HG02870 (cell line): ENCODE results near the gene ATXN7L1.

Experiments used
- ATAC-seq: cut with Tn5 transposase; IDR thresholded peaks from one replicate; pipeline ENCODE4 v1.9.1; 2021; ENCODE audit warnings: mild to moderate bottlenecking, moderate library complexity; ENCODE audit not compliant: unreplicated experiment

Gene ATXN7L1, protein sequence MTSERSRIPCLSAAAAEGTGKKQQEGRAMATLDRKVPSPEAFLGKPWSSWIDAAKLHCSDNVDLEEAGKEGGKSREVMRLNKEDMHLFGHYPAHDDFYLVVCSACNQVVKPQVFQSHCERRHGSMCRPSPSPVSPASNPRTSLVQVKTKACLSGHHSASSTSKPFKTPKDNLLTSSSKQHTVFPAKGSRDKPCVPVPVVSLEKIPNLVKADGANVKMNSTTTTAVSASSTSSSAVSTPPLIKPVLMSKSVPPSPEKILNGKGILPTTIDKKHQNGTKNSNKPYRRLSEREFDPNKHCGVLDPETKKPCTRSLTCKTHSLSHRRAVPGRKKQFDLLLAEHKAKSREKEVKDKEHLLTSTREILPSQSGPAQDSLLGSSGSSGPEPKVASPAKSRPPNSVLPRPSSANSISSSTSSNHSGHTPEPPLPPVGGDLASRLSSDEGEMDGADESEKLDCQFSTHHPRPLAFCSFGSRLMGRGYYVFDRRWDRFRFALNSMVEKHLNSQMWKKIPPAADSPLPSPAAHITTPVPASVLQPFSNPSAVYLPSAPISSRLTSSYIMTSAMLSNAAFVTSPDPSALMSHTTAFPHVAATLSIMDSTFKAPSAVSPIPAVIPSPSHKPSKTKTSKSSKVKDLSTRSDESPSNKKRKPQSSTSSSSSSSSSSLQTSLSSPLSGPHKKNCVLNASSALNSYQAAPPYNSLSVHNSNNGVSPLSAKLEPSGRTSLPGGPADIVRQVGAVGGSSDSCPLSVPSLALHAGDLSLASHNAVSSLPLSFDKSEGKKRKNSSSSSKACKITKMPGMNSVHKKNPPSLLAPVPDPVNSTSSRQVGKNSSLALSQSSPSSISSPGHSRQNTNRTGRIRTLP

DNA sequence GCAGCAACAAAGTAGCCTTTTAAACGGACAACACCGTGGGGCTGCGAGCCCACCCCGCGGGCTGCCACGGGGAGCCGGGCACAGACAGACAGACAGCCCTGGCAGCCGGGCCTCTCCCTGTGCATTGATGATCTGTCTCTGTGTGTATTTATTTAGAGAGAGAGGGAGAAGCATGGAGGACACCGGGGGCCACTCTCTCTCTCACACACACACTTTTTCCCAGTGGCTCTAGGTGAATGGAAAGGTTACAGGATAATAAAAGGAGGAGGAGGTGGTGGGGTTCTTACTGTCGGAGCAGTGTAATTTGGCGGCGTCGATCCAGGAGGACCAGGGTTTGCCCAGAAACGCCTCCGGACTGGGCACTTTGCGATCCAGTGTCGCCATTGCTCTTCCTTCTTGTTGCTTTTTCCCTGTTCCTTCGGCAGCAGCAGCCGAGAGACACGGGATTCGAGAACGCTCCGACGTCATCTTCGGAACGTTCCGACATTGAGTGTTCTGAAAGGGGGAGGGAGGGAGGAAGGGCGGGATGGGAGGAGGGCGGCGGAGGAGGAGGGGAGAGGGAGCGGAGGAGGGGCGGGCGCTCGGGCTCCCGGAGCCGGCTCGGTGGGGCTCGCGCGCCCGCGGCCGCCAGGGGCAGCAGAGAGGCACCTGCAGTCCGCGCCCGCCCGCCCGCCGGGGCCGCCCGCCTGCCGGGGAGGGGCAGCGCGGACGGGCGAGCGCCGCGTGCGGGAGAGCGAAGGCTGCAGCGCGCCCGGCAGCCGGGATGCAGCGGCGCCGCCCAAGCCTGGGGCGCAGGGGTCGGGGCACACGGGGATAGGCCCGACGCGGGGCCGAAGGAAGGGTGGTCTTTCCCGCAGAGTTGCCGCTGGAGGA is at the start of gene ATXN7L1:
Gene ATXN7L1, minus strand, starts transcription at position 509 of the 873 bp plus-strand sequence. Its CDS starts 41 bp downstream, at position 468.
- peak; percentile 70 for ATAC-seq

DNA sequence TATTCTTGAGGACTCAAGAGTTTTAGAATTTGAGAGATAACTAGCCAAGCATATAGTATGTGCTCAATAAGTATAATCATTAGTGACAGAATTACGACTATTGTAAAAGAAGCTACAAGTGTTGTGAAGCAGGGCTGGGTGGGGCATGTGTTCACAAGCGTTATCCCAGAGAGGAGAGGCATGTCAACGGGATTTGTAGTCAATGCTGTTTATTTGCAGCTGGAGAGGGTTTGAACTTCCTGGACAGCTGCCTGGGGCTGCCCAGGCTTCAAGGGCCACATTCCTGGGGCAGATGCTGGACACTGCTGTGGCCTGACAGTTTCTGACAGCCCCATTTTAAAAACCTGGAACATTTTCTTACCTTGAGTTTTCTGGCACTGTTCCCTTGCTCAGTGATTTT is 49.7 kb upstream of the ATXN7L1 start:
- no peak for ATAC-seq

GRCh38 chr7:105924945-105925344 is 48.5 kb upstream of the ATXN7L1 start:
- no peak for ATAC-seq

- ATAC-seq: no peak
Measured at GRCh38 chr7:105920766-105921165, 44.4 kb upstream of the ATXN7L1 start.

DNA sequence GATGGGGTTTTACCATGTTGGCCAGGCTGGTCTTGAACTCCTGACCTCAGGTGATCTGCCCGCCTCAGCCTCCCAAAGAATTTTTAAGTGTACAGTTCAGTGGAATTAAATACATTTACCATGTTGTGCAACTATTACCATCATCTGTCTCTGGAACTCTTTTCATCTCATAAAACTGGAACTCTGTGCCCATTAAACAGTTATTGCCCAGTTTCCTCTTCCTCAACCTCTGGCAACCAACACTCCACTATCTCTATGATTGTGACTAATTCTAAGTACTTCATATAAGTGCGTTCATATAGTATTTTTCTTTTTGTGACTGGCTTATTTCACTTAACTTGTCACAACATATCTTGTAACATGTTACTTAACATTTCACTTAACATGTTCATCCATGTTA is 41.3 kb upstream of the ATXN7L1 start:
- ATAC-seq: no peak

DNA sequence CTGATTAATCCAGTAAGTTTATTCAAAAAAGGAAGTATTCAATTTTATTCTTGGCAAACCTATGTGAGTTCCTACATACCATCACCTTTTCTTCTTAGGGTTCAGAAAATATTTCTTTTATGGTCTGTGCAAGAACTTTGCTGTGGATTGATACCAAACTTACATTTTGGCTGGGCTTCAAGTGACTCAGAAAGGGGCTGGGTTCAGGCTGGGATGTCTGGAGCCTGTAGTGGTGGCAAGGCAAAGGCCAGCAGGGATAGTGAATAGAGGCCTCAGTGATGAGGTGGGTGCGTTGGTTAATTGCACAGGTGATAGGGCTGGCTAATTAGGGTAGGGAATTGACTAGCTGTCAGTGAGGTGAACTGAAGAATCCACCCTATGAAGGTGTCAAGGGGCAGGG is 40.2 kb upstream of the ATXN7L1 start:
- no peak for ATAC-seq

DNA sequence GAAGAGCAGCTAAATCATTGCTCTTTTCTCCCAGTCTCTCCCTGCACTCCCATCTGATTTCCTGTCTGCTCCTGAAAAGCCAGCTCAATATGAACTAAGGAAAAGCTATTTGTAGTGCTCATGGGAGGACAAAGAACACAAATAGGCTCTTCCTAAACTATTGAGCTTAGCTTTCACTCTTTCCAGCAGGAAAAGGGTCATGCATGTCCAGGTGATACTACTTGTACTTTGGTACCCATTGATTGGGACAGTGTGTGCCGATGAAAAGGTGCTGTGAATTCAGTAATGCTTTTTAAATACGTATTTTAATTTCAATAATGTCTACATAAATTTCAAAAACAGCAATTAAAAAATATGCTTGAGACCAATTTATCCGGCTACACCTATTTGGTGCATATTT is 37.5 kb upstream of the ATXN7L1 start:
- ATAC-seq: no peak

- no peak for ATAC-seq
Measured at GRCh38 chr7:105911961-105912575, 35.7 kb upstream of the ATXN7L1 start.

DNA sequence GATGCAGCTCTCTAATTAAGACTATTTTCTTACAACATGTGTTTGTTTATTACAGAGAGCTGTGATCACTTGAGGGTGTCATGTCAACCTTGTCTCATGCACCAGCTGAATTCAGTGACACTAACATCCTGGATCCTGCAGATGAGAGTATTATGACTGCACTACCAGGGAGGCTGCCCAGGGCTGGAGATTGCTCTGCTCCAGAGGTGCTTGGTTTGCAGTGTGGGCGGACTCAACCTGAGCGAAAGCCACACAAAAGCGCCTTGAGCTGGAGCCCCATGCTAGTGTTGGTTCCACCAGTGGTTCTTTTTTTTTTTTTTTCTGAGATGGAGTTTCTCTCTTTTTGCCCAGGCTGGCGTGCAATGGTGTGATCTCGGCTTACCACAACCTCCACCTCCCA is 33.8 kb upstream of the ATXN7L1 start:
- ATAC-seq: no peak

- ATAC-seq: no peak
Measured at GRCh38 chr7:105909742-105910141, 33.3 kb upstream of the ATXN7L1 start.

DNA sequence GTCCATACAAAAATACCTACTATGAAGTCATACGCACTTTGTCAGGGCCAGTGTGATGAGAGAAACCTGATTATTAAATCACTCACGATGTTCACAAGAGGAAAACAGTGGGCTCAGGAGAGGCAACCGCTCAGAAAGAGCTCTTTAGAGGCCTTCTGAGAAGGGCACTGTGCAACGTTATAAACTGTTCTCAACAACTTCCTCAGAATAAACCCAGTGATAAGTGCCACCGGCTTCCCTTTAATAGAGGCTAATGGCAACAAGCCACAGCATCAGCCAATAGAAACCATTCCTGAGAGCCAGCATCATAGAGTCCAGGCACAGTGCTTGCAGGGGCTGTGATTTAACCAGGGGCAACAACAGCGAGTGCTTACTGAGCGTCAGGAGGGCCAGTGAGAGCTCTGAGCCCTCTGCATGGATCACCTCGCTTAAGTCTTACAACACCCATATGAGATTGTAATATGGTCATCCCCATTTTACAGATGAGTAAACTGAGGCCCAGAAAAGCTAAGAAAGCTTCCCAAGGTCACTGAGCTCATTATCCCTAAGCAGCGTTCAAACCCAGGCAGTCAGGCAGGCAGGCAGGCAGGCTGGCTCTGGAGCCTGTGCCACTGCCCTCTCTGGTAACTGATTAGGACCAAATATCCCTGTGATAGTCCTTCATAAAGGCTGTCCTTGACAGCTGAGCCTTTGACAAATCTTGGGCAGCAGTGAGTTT is 30.9 kb upstream of the ATXN7L1 start:
- no peak for ATAC-seq

GRCh38 chr7:105906695-105907094 is 30.3 kb upstream of the ATXN7L1 start:
- no peak for ATAC-seq

GRCh38 chr7:105905910-105906568 is 29.6 kb upstream of the ATXN7L1 start:
- ATAC-seq: no peak

GRCh38 chr7:105905209-105905909 is 29.0 kb upstream of the ATXN7L1 start:
- ATAC-seq: no peak

- no peak for ATAC-seq
Measured at GRCh38 chr7:105904064-105904463, 27.7 kb upstream of the ATXN7L1 start.

- ATAC-seq: no peak
Measured at GRCh38 chr7:105902325-105902911, 26.0 kb upstream of the ATXN7L1 start.

GRCh38 chr7:105897999-105898398 is 21.6 kb upstream of the ATXN7L1 start:
- ATAC-seq: no peak

- no peak for ATAC-seq
Measured at GRCh38 chr7:105896407-105896911, 20.1 kb upstream of the ATXN7L1 start.
